Measurements from ENCODE around the gene SCO2. TPM values are rescaled to one million over a fixed set of nuclear protein-coding genes. Genes with fewer than 3 reads are reported as not detected.

SCO2 gene
- total RNA-seq, 1 experiment from 2014 or later: 7.0 TPM

GRCh38 chr22:50529897-50530579, 4.6 kb upstream of the SCO2 start, which contains the start of gene TYMP:
TYMP (minus strand) TSS chr22:50530012; CDS start chr22:50529709, 303 bp downstream.
- Histone ChIP-seq H3K9me3 (ENCODE audit: control insufficient read depth in 1 of 2, insufficient read depth in 1 of 2, low read depth in 1 of 2, low read length in 2 of 2) (no peaks in the 10 kb centered on the region), H3K9ac (ENCODE audit: low read length) (peak within 1 kb of the TSS; percentile 91), H3K4me2 (ENCODE audit: low read length) (peak within 1 kb of the TSS; percentile 93), H3K27ac (ENCODE audit: low read depth, low read length) (peak within 1 kb of the TSS; percentile 100), H3K36me3 (ENCODE audit: control insufficient read depth in 1 of 2, insufficient read depth in 2 of 2, low read length in 2 of 2) (no peaks in the 10 kb centered on the region), H3K27me3 (ENCODE audit: insufficient read depth, low read length) (no peaks in the 10 kb centered on the region), H3K79me2 (ENCODE audit: insufficient read depth, low read length) (peaks cover 7% of the 10 kb centered on the region; the same call in 1 of the 2 replicates), H3K4me3 (replicated peaks in 1 of 2; ENCODE audit: low read depth in 1 of 2, low read length in 2 of 2) (peak within 1 kb of the TSS; percentile 92 to 96), H3K9me2 (ENCODE audit: insufficient read depth) (no peaks in the 10 kb centered on the region), H4K20me1 (ENCODE audit: insufficient read depth) (no peaks in the 10 kb centered on the region), H2AFZ (ENCODE audit: low read depth, low read length, poor library complexity, severe bottlenecking) (no peak within 1 kb of the TSS), H3K4me1 (ENCODE audit: control insufficient read depth in 1 of 2, insufficient read depth in 2 of 2, low read length in 2 of 2) (peaks cover 11 to 71% of the 10 kb centered on the region in 2 experiments; a peak in 3 of 4 replicates)
- intact Hi-C loops (cut with micrococcal nuclease): loop anchor here (5.0 kb wide), 1 partner anchor 92 kb away; no protein-coding TSS in a partner anchor
- CTCF ChIA-PET: no interaction called here
- TF ChIP-seq TCF7L2 (IDR thresholded peaks at IDR 0.05; ENCODE audit: borderline replicate concordance, extremely low read depth, insufficient read depth, insufficient read length): peak; percentile 20
- no peak for TF ChIP-seq CEBPB (IDR thresholded peaks at IDR 0.05; ENCODE audit: low read depth)
- TF ChIP-seq FOSL1 (IDR thresholded peaks at IDR 0.05; ENCODE audit: low read depth): no peak
- peak; percentile 31 for TF ChIP-seq POLR2A (IDR thresholded peaks at IDR 0.05; ENCODE audit: borderline replicate concordance, extremely low read depth, insufficient read depth, insufficient read length)
- no peak for TF ChIP-seq JUND (IDR thresholded peaks at IDR 0.05)
- TF ChIP-seq ZFX (IDR thresholded peaks at IDR 0.05): peak; percentile 61; the same call in 1 of the 2 replicates
- no peak for TF ChIP-seq ELF1 (IDR thresholded peaks at IDR 0.05; ENCODE audit: borderline replicate concordance, low read depth)
- peak; percentile 46 for TF ChIP-seq POLR2AphosphoS5 (IDR thresholded peaks at IDR 0.05; ENCODE audit: low read depth, low read length)
- no peak for TF ChIP-seq ZNF274 (IDR thresholded peaks at IDR 0.05; ENCODE audit: low read depth, low read length)
- BruUV-seq (replicated peaks): no TSS peak
- POLR2A ChIA-PET: interaction anchor here (0.6 to 1.4 kb wide), 2 partner anchors 16 to 108 kb away, joined by 3 to 7 read pairs; partner anchors contain the start of gene KLHDC7B
- RAD21 ChIA-PET (ENCODE audit: low non-redundant PET in 1 of 2, low total read pairs in 2 of 2, uncharacterized antibody in 2 of 2, unreplicated experiment in 2 of 2): no interaction called here
- DNase-seq (ENCODE audit: low read depth, low spot score) (peak; percentile 73), ATAC-seq (peak; percentile 47)

- Histone ChIP-seq H3K4me1 (ENCODE audit: control insufficient read depth in 1 of 2, insufficient read depth in 2 of 2, low read length in 2 of 2) (peaks cover 12 to 76% of the 10 kb centered on the region in 2 experiments; a peak in 3 of 4 replicates), H4K20me1 (ENCODE audit: insufficient read depth) (no peaks in the 10 kb centered on the region), H3K4me3 (replicated peaks in 1 of 2; ENCODE audit: low read depth in 1 of 2, low read length in 2 of 2) (peak overlapping the region; percentile 92 to 96), H3K9me3 (ENCODE audit: control insufficient read depth in 1 of 2, insufficient read depth in 1 of 2, low read depth in 1 of 2, low read length in 2 of 2) (no peaks in the 10 kb centered on the region), H2AFZ (ENCODE audit: low read depth, low read length, poor library complexity, severe bottlenecking) (no peak overlapping the region), H3K27ac (ENCODE audit: low read depth, low read length) (peak overlapping the region; percentile 100), H3K36me3 (ENCODE audit: control insufficient read depth in 1 of 2, insufficient read depth in 2 of 2, low read length in 2 of 2) (no peaks in the 10 kb centered on the region), H3K9me2 (ENCODE audit: insufficient read depth) (no peaks in the 10 kb centered on the region), H3K4me2 (ENCODE audit: low read length) (peak overlapping the region; percentile 93), H3K79me2 (ENCODE audit: insufficient read depth, low read length) (peaks cover 13% of the 10 kb centered on the region), H3K27me3 (ENCODE audit: insufficient read depth, low read length) (no peaks in the 10 kb centered on the region), H3K9ac (ENCODE audit: low read length) (peak overlapping the region; percentile 91)
- TF ChIP-seq ELF1 (IDR thresholded peaks at IDR 0.05; ENCODE audit: borderline replicate concordance, low read depth) (no peak), ZBTB33 (IDR thresholded peaks at IDR 0.05; ENCODE audit: extremely low read depth, insufficient replicate concordance, low read length) (no peak), SRF (IDR thresholded peaks at IDR 0.05; ENCODE audit: low read depth) (no peak), REST (IDR thresholded peaks at IDR 0.05; ENCODE audit: low read depth) (no peak), YY1 (IDR thresholded peaks at IDR 0.05; ENCODE audit: extremely low read depth, insufficient replicate concordance, low read depth, low read length) (no peak)
- ChIA-PET RAD21 (ENCODE audit: low non-redundant PET in 1 of 2, low total read pairs in 2 of 2, uncharacterized antibody in 2 of 2, unreplicated experiment in 2 of 2) (no interaction called here), CTCF (no interaction called here), POLR2A (interaction anchor here (1.4 kb wide), 1 partner anchor 16 kb away, joined by 7 read pairs; the partner anchor contains the start of gene KLHDC7B)
- ATAC-seq: no peak
- no peak for DNase-seq (ENCODE audit: low read depth, low spot score)
- BruUV-seq (replicated peaks): TSS peak; percentile 55
- intact Hi-C loops (cut with micrococcal nuclease): no loop called here
Observed at GRCh38 chr22:50529416-50529896, 4.1 kb upstream of the SCO2 start.

Measured in HCT116 (cell line).